HG02852 (cell line): ENCODE measurements around the gene ZNF276.
"Not testable (repeated sequence)": the region's sequence is repeated elsewhere in the genome, so short reads cannot be mapped to it uniquely, and the experiment has no call there.

Experiments used
- ATAC-seq: cut with Tn5 transposase; IDR thresholded peaks from one replicate; pipeline ENCODE4 v1.9.1; 2021; ENCODE audit warnings: mild to moderate bottlenecking, moderate library complexity; ENCODE audit not compliant: unreplicated experiment

Gene ZNF276

DNA sequence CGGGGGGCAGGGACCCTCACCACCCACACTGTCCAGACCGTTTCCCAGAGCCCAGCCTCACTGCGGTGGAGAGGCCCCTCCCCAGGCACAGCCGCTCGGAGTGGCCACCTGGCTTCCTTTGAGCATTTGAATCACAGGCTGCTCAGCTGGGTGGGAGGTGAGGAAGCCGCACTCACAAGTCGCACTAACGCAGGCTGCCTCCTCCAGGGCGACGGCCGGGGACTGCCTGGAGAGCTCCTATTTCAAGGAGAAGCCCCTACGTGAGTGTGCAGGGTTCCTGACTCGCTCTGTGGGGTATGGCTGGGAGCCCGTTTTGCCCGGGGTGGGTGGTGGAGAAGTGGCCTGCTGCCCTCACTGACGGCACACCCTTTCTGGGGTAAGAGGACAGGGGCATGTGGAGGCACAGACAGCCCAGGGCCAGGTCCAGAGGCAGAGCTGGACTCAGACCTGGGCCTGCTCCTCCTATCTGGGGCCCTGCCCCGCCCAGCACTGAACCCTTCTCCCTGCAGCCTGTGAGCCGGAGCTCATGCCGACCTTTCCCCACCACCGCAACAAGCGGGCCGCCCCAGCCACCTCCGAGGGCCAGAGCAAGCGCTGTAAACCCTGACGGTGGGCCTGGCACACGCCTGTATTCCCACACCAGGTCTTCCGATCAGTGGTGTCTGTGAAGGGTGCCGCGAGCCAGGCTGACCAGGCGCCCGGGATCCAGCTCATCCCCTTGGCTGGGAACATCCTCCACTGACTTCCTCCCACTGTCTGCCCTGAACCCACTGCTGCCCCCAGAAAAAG, 26.1 kb upstream of the ZNF276 start:
- ATAC-seq: no peak

DNA sequence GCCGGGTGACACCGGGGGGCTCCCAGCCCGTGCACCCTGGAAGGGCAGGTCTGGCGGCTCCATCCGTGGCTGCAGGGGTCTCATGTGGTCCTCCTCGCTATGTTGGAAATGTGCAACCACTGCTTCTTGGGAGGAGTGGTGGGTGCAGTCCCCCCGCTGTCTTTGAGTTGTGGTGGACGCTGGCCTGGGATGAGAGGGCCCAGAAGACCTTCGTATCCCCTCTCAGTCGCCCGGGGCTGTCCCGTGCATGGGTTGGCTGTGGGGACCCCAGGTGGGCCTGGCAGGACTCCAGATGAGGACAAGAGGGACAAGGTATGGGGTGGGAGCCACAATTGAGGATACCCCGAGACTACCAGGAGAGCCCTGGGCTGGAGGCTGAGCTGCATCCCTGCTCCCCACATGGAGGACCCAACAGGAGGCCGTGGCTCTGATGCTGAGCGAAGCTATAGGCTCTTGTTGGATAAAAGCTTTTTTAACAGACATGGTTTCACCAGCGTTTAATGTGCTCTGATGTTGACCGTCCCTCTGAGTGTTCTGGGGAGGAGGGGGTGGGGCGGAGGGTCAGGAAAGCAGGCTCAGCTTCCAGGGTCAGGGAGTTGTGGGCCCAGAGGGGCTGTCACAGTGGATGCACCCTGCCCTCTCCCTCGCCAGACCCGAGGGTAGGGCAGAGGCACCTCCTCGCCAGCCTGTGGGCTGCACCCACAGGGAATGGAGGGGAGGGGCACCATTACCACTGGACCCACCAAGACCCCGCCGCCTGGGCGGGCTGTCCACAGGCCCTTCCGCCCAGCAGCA, 25.3 kb upstream of the ZNF276 start:
- ATAC-seq: no peak

DNA sequence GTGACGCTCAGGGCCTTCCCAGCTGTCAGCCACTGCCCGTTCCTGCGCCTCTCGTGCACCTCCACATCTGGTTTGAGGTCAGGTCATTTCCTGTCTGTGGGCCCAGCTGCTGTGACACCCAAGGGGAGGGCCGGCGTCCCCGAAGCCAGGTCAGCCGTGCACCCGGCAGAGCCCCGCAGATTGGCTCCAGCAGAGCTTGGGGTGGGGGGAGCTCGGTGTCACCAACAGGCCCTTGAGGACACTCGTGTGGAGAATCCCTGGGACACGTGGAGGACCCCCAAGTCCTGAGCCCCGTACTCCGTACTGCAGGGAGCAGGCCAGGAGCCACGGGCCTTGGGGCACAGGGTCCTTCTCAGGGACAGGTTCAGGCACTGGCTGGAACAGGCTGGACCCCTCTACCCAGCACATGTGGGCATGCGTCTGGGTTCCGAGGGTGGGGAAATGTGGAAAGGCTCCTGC, 24.6 kb upstream of the ZNF276 start:
- ATAC-seq: no peak

GRCh38 chr16:89697161-89697615, 24.1 kb upstream of the ZNF276 start:
- no peak for ATAC-seq

DNA sequence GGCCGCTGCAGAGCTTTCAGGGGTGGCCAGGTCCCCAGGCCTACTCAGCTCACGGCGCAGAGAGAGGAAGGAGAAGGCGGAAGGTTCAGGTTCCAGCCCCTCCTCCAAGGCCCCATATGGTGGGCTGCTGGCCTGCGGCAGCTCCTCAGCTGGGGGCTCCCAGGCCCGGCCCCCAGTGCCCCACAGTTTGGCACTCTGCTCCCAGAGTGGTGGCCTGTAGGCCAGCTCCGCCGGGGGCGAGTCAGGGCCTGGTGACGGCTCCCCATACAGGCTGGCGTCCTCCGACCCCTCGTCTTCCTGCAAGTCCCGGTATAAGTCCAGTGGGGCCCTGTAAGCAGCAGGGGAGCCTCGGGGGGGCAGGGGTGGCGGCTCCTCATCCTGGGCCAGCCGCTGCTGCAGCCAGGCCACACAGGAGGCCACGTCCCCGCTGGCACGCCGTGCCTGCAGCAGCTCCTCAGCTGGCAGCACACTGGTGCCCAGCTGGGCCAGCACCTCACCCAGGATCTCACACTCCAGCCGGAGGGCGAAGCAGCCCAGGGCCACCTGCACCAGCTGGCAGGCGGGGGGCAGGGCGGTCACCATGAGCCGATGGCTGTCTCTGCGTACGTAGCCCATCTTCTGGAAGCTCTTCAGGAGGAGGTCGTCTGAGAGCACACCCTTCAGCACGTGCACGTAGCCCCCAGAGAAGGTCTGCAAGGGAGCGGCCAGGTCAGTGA, 23.6 kb upstream of the ZNF276 start:
- no peak for ATAC-seq

DNA sequence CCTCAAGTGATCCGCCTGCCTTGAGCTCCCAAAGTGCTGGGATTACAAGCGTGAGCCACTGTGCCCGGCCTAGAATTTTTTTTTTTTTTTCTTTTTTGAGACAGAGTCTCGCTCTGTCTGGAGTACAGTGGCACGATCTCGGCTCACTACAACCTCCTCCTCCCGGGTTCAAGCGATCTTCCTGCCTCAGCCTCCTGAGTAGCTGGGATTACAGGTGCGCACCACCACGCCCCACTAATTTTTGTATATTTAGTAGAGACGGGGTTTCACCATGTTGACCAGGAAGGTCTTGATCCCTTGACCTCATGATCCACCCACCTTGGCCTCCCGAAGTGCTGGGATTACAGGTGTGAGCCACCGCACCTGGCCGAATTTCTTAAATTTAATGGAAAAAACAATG, 22.6 kb upstream of the ZNF276 start:
- ATAC-seq: not testable (repeated sequence)

DNA sequence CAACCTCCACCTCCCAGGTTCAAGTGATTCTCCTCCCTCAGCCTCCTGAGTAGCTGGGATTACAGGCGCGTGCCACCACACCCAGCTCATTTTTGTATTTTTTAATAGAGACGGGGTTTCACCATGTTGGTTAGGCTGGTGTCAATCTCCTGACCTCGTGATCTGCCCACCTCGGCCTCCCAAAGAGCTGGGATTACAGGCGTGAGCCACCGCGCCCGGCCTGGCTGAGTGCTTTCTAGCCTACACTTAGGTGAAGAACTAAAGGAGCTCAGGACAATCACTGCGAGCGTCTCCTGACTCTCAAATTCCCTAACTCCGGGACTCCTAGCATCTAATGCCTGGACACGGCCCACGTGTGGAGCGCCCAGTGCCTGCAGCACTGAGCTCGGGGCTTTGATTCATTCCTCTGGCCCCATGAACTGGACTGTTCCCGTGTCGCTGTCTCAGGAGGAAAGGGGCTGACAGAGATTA, 21.7 kb upstream of the ZNF276 start:
- not testable (repeated sequence) for ATAC-seq

GRCh38 chr16:89700100-89700648, 21.2 kb upstream of the ZNF276 start:
- ATAC-seq: peak; percentile 43

- no peak for ATAC-seq
These were observed 20.5 kb upstream of the ZNF276 start for GRCh38 chr16:89700649-89701424.

DNA sequence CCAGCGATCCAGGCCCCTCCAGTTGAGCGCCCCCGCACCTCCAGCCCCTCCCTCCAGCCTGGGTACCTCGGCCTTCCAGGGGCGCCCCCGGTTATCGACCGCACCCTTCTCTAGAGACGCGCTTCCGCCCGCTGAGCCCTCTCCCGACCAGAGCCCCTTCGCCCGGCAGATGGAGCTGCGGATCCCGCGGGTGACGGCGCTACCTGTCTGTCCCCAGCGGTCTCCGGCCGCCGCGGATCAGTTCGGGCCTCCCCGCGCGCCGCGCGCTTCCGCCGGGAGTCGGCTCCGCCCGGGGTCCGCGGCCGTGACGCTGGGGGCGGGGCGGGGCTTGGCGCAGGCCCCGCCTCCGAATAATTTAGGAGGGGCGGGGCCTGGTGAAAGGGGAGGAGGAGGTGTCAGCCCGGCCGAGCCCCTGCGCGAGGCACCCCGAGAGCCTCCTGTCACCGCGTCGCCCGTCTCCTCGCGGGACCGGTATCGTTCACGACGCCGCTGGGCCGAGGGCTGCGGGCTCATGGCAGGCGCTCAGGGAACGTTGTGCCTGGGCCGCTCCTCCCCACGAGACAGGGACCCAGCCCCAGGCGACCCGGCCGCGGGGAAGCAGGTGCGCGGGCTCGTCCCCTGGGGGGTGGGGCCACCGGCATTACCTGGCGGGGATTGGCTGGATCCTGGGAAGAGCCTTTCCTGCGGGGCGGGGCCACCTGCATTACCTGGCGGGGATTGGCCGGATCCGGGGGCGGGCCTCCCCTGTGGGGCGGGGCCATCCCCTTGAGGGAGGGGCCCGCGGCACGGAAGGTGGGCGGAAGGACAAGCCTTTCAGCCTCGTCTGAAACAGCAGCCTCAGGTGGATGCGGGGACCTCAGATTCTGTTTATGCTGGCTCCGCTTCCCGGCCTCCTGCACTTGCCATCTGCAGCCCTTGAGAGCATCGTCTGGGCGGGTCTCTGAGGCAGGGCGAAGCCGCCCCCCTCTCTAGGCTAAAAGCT, 19.6 kb upstream of the ZNF276 start, which contains the start of gene SPATA2L:
Gene SPATA2L (minus strand): TSS at position 281 of the 982 bp plus-strand sequence. CDS start 473 bp downstream, outside the sequence.
- peak; percentile 68 for ATAC-seq

DNA sequence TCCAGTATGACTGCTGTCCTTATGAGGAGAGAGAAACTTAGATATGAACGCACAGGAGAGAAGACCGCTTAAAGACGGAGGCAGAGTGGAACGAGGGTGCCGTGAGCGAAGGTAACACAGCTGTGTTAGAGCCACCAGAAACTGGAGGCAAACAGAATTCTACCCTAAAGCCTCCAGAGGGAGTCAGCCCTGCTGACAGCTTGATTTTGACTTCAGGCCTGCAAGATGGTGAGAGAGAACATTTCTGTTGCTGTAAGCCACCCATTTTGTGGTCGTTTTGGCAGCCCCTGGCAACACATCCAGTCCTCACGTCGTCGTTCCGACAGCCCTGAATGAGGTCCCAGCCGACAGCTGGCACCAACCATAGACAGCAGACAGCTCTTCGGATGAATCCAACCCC, 17.1 kb upstream of the ZNF276 start:
- ATAC-seq: no peak

- ATAC-seq: no peak
These were observed 16.3 kb upstream of the ZNF276 start for GRCh38 chr16:89705006-89705405.

GRCh38 chr16:89706518-89707260, 14.6 kb upstream of the ZNF276 start:
- no peak for ATAC-seq

DNA sequence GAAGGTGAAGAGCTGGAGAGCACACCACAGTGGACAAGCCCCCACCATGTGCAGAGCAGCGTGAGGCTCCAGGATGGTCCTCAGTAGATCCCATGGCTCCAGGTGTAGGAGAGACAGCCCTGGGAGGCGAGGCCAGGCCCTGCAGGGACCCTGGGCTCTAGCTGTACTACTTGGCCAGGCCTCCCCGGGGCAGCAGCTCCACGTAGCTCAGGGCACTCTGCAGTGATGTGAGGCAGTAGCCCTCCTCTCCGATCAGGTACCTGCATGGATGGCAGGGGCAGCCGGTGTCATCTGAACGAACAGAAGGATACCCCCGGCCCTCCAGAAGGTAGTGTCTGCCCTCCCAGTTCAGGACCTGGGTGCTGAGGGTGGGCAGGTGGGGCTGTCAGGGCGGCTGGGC, 13.6 kb upstream of the ZNF276 start:
- no peak for ATAC-seq

DNA sequence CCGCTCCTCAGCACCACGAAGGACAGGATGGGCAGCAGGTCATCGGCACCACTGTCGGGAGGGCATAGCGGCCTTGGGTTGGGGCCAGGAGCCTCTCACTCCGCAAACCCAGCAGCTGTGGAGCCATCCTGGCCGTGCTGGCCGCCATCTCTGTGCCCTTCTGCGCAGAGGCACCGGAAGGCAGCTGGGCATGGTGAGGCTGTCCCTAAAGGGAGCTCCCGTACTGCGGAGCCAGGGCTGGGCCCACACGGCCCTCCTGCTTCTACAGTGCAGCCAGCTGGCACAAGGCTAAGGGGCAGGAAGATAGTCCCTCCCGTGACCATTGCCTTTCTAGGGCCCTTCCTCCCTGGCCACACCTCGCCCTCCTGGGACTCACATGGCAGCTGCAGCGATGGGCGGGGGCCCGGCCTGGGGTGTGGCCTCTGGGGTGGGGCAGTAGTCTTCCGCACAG, 12.8 kb upstream of the ZNF276 start:
- no peak for ATAC-seq

GRCh38 chr16:89709166-89709565, 12.2 kb upstream of the ZNF276 start:
- ATAC-seq: no peak

- no peak for ATAC-seq
These were observed 11.5 kb upstream of the ZNF276 start for GRCh38 chr16:89709716-89710432.
